HCT116 (cell line): ENCODE measurements around the gene ANKRD13D. TPM values are rescaled to one million over a fixed set of nuclear protein-coding genes. Genes with fewer than 3 reads are reported as not detected.

ENCODE experiments used
- ATAC-seq: fragments of 200-7000 bp; cut with Tn5 transposase; 2 replicates; pipeline ENCODE4 v1.9.1; 2020; ENCODE audit warnings: mild to moderate bottlenecking, moderate library complexity
- BruUV-seq: library from RNA; stranded (reverse); fragments of 400-500 nt; replicated peaks from 2 replicates; lab custom pipeline; 2021; lab: Mats Ljungman, UMichigan
- CTCF ChIA-PET: fragments of 300-600 bp; sonication (Branson Sonifier 250); formaldehyde crosslinking; loops from one replicate; lab custom pipeline; 2021; ENCODE audit warnings: antibody characterized with exemption; lab: Charles Lee
- POLR2A ChIA-PET: fragments of 300-600, 350-600 bp; sonication (Branson Sonifier 250); formaldehyde crosslinking; loops from one replicate; lab custom pipeline; 2021; ENCODE audit warnings: antibody characterized with exemption; lab: Charles Lee
- RAD21 ChIA-PET, 2 experiments: fragments of 300-600 bp; sonication (Branson Sonifier 250); formaldehyde crosslinking; loops; one replicate each; lab custom pipeline; 2023; ENCODE audit warnings: low total read pairs in 2 of 2; ENCODE audit not compliant: uncharacterized antibody in 2 of 2, unreplicated experiment in 2 of 2, low non-redundant PET in 1 of 2; lab: Charles Lee
- DNase-seq: peaks from one replicate; pipeline ENCODE4 v3.0.0-alpha.2; 2010; ENCODE audit warnings: low read depth, low spot score
- H2AFZ ChIP-seq: fragments of 200-600 bp; shearing (Covaris generic), sonication (generic); 2 replicates; pipeline ENCODE4 v1.6.1; 2017; ENCODE audit warnings: low read depth, mixed run types, mixed read lengths, antibody characterized with exemption, low read length; ENCODE audit not compliant: poor library complexity, severe bottlenecking
- H3K27ac ChIP-seq: 2 replicates; pipeline ENCODE4 v1.5.1; 2012; ENCODE audit warnings: low read depth, low read length
- H3K27me3 ChIP-seq: fragments of 200-600 bp; sonication (generic); 2 replicates; pipeline ENCODE4 v1.6.1; 2016; ENCODE audit warnings: mixed run types, low read length, mixed read lengths; ENCODE audit not compliant: insufficient read depth
- H3K36me3 ChIP-seq, 2 experiments: fragments of 200-500 bp in 1 of 2; fragments of 200-600 bp in 1 of 2; sonication (Bioruptor generic) in 1 of 2; sonication (generic) in 1 of 2; 2 replicates each; pipeline versions ENCODE4 v1.5.1 to v1.6.1; 2014 to 2016; ENCODE audit warnings: low read length in 2 of 2, inconsistent platforms in 1 of 2, mixed read lengths in 1 of 2, mixed run types in 1 of 2; ENCODE audit not compliant: insufficient read depth in 2 of 2, control insufficient read depth in 1 of 2
- H3K4me1 ChIP-seq, 2 experiments: fragments of 200-600 bp in 1 of 2; sonication (generic) in 1 of 2; 2 replicates each; pipeline versions ENCODE4 v1.5.1 to v1.6.1; 2012 to 2017; ENCODE audit warnings: low read length in 2 of 2, inconsistent platforms in 1 of 2, mild to moderate bottlenecking in 1 of 2, mixed read lengths in 1 of 2, mixed run types in 1 of 2, moderate library complexity in 1 of 2; ENCODE audit not compliant: insufficient read depth in 2 of 2, control insufficient read depth in 1 of 2
- H3K4me2 ChIP-seq: fragments of 200-600 bp; sonication (generic); 2 replicates; pipeline ENCODE4 v1.6.1; 2017; ENCODE audit warnings: mixed run types, low read length, mixed read lengths
- H3K4me3 ChIP-seq, 2 experiments: fragments of 200-600 bp in 1 of 2; sonication (generic) in 1 of 2; replicated peaks in 1 of 2; 2 replicates each; pipeline ENCODE4 v1.5.1; 2011 to 2016; ENCODE audit warnings: low read length in 2 of 2, control low read depth in 1 of 2, low read depth in 1 of 2, mild to moderate bottlenecking in 1 of 2, mixed read lengths in 1 of 2, mixed run types in 1 of 2
- H3K79me2 ChIP-seq: fragments of 200-600 bp; sonication (generic); 2 replicates; pipeline ENCODE4 v1.6.1; 2017; ENCODE audit warnings: mild to moderate bottlenecking, mixed run types, low read length, moderate library complexity, mixed read lengths; ENCODE audit not compliant: insufficient read depth
- H3K9ac ChIP-seq: fragments of 200-600 bp; sonication (generic); 2 replicates; pipeline ENCODE4 v1.6.1; 2016; ENCODE audit warnings: low read length, mixed read lengths
- H3K9me2 ChIP-seq: fragments of 200-600 bp; sonication (generic), shearing (Covaris generic); 2 replicates; pipeline ENCODE4 v1.6.1; 2017; ENCODE audit warnings: mixed run types, mild to moderate bottlenecking, moderate library complexity; ENCODE audit not compliant: insufficient read depth
- H3K9me3 ChIP-seq, 2 experiments: fragments of 200-500 bp in 1 of 2; fragments of 200-600 bp in 1 of 2; sonication (Bioruptor generic) in 1 of 2; sonication (generic) in 1 of 2; 2 replicates each; pipeline ENCODE4 v1.6.1; 2014 to 2017; ENCODE audit warnings: low read length in 2 of 2, mixed read lengths in 2 of 2, inconsistent platforms in 1 of 2, low read depth in 1 of 2, mild to moderate bottlenecking in 1 of 2, mixed run types in 1 of 2, moderate library complexity in 1 of 2; ENCODE audit not compliant: control insufficient read depth in 1 of 2, insufficient read depth in 1 of 2
- H4K20me1 ChIP-seq: fragments of 200-600 bp; sonication (generic), shearing (Covaris generic); 2 replicates; pipeline ENCODE4 v1.6.1; 2017; ENCODE audit warnings: mixed run types, mild to moderate bottlenecking, moderate library complexity; ENCODE audit not compliant: insufficient read depth
- CEBPB ChIP-seq: IDR thresholded peaks from 2 replicates; pipeline ENCODE4 v1.6.1; 2012; ENCODE audit warnings: low read depth
- ELF1 ChIP-seq: IDR thresholded peaks from 2 replicates; pipeline ENCODE4 v1.6.1; 2012; ENCODE audit warnings: low read depth, borderline replicate concordance
- EZH2 ChIP-seq: fragments of 200-600 bp; sonication (generic); IDR thresholded peaks from 2 replicates; pipeline ENCODE4 v1.6.1; 2017; ENCODE audit warnings: antibody characterized with exemption, mixed run types
- FOSL1 ChIP-seq: IDR thresholded peaks from 2 replicates; pipeline ENCODE4 v1.6.1; 2012; ENCODE audit warnings: low read depth
- MAX ChIP-seq: IDR thresholded peaks from 2 replicates; pipeline ENCODE4 v1.6.1; 2012
- SP1 ChIP-seq: IDR thresholded peaks from 2 replicates; pipeline ENCODE4 v1.6.1; 2012; ENCODE audit warnings: low read depth
- TCF7L2 ChIP-seq: IDR thresholded peaks from 2 replicates; pipeline ENCODE4 v1.7.0; 2011; ENCODE audit warnings: borderline replicate concordance, inconsistent platforms; ENCODE audit not compliant: insufficient read depth, insufficient read length; ENCODE audit errors: extremely low read depth
- ZBTB33 ChIP-seq: IDR thresholded peaks from 2 replicates; pipeline ENCODE4 v1.6.1; 2011; ENCODE audit warnings: mild to moderate bottlenecking, low read length, moderate library complexity; ENCODE audit not compliant: insufficient replicate concordance; ENCODE audit errors: extremely low read depth
- ZNF274 ChIP-seq: fragments of 200-500 bp; sonication (Bioruptor generic); IDR thresholded peaks from 2 replicates; pipeline ENCODE4 v1.6.1; 2014; ENCODE audit warnings: mild to moderate bottlenecking, low read depth, low read length, inconsistent platforms
- intact Hi-C: fragments of 100-400 bp; cut with micrococcal nuclease; formaldehyde crosslinking; loops from 2 replicates; pipeline ENCODE4 v1.10.0; 2022
- total RNA-seq: library from RNA; stranded (reverse); gene quantifications from one replicate; pipeline ENCODE4 v1.2.1, GENCODE V29; 2021; ENCODE audit not compliant: unreplicated experiment
- TF ChIP-seq, protein P1 (sequence below), 3 experiments: fragments of 200-600 bp in 1 of 3; sonication (generic) in 1 of 3; IDR thresholded peaks in 2 of 3; conservative IDR thresholded peaks in 1 of 3; 2 replicates each; pipeline ENCODE4 v1.5.1; 2012 to 2017; ENCODE audit warnings: low read depth in 2 of 3, low read length in 2 of 3, antibody characterized with exemption in 1 of 3, borderline replicate concordance in 1 of 3, control low read depth in 1 of 3, mild to moderate bottlenecking in 1 of 3, mixed read lengths in 1 of 3, mixed run types in 1 of 3, moderate library complexity in 1 of 3; ENCODE audit not compliant: insufficient read depth in 1 of 3

ANKRD13D gene
- total RNA-seq, 1 experiment from 2014 or later, result 61.1 TPM

- Histone ChIP-seq H3K9me2 (no peaks in the 10 kb centered on the region), H3K27ac (no peak overlapping the region), H3K4me3 (no peak overlapping the region), H3K9me3 (no peaks in the 10 kb centered on the region), H3K79me2 (peaks cover 37% of the 10 kb centered on the region), H2AFZ (no peak overlapping the region), H4K20me1 (no peaks in the 10 kb centered on the region), H3K36me3 (peaks cover 21 to 45% of the 10 kb centered on the region in 2 experiments), H3K9ac (no peak overlapping the region), H3K4me2 (no peak overlapping the region), H3K27me3 (no peaks in the 10 kb centered on the region), H3K4me1 (peaks cover 4 to 19% of the 10 kb centered on the region in 2 experiments)
- ATAC-seq (no peak), DNase-seq (no peak)
- BruUV-seq, result no TSS peak
- intact Hi-C loops, result no loop called here
- RAD21 ChIA-PET, result no interaction called here
- TF ChIP-seq, protein P1, sequence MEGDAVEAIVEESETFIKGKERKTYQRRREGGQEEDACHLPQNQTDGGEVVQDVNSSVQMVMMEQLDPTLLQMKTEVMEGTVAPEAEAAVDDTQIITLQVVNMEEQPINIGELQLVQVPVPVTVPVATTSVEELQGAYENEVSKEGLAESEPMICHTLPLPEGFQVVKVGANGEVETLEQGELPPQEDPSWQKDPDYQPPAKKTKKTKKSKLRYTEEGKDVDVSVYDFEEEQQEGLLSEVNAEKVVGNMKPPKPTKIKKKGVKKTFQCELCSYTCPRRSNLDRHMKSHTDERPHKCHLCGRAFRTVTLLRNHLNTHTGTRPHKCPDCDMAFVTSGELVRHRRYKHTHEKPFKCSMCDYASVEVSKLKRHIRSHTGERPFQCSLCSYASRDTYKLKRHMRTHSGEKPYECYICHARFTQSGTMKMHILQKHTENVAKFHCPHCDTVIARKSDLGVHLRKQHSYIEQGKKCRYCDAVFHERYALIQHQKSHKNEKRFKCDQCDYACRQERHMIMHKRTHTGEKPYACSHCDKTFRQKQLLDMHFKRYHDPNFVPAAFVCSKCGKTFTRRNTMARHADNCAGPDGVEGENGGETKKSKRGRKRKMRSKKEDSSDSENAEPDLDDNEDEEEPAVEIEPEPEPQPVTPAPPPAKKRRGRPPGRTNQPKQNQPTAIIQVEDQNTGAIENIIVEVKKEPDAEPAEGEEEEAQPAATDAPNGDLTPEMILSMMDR (IDR thresholded peaks at IDR 0.05 in 2 of 3, conservative IDR thresholded peaks at IDR 0.05 in 1 of 3; ENCODE audit: borderline replicate concordance in 1 of 3, insufficient read depth in 1 of 3, low read depth in 2 of 3, low read length in 2 of 3), result no peak
- no peak for TF ChIP-seq ZBTB33
- TF ChIP-seq CEBPB, result no peak
- TF ChIP-seq EZH2, result no peak
- no peak for TF ChIP-seq FOSL1
- TF ChIP-seq TCF7L2, result no peak
- no peak for TF ChIP-seq MAX
- TF ChIP-seq ELF1, result no peak
- TF ChIP-seq ZNF274, result no peak
- TF ChIP-seq SP1, result no peak
- POLR2A ChIA-PET, result no interaction called here
- CTCF ChIA-PET, result no interaction called here
Measured at GRCh38 chr11:67279589-67280340, 9.3 kb upstream of the ANKRD13D start.
